ENCODE results near the gene NELFCD.
"Not testable (repeated sequence)": the region's sequence is repeated elsewhere in the genome, so short reads cannot be mapped to it uniquely, and the experiment has no call there.

Gene NELFCD

DNA sequence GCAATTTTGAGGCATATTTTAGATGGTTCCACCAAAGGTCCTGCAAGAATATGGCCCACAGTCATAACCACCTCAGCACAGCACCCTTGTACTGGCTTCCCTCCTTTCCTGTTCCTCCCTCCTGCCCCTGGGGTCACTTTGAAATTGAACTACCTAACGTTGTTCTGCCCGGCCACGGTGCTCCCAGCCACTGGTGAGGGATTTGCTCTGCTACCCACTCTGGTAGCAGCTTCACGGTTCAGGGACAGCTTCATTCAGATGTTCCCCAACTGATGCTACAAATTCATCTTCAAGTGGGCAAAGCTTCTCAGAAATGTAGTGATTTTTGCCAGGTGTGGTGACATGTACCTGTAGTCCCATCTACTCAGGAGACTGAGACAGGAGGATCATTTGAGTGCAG lies 7.9 kb upstream of the NELFCD start:
- in situ Hi-C loops (cut with HindIII; ENCODE audit: low sequenced_read_pairs), result loop anchor here (5.0 kb wide), 3 partner anchors 34 to 101 kb away; partner anchors contain the start of gene CTSZ

DNA sequence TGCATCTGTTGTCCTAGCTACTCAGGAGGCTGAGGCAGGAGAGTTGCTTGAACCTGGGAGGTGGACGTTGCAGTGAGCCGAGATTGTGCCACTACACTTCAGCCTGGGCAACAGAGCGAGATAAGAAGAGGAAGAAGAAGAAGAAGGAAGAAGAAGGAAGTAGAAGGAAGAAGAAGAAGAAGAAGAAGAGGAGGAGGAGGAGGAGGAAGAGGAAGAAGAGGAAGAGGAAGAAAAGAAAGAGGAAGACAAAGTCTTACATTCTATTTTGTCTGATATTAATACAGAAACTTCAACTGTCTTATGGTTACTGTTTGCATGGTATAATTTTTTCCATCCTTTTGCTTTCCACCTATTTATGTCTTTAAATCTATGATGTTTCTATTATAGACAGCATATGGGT lies 7.2 kb upstream of the NELFCD start:
- in situ Hi-C loops (cut with HindIII; ENCODE audit: low sequenced_read_pairs), result loop anchor here (5.0 kb wide), 3 partner anchors 33 to 102 kb away; partner anchors contain the start of gene CTSZ

GRCh38 chr20:58975353-58975752 lies 5.7 kb upstream of the NELFCD start:
- in situ Hi-C loops (cut with HindIII; ENCODE audit: low sequenced_read_pairs), result no loop called here

GRCh38 chr20:58976061-58976730 lies 4.9 kb upstream of the NELFCD start:
- in situ Hi-C loops (cut with HindIII; ENCODE audit: low sequenced_read_pairs), result no loop called here

- in situ Hi-C loops (cut with HindIII; ENCODE audit: low sequenced_read_pairs), result no loop called here
Measured at GRCh38 chr20:58978351-58979190, 2.5 kb upstream of the NELFCD start.

- in situ Hi-C loops (cut with HindIII; ENCODE audit: low sequenced_read_pairs), result no loop called here
Measured at GRCh38 chr20:58981628-58982364, 740 bp downstream of the NELFCD start.

DNA sequence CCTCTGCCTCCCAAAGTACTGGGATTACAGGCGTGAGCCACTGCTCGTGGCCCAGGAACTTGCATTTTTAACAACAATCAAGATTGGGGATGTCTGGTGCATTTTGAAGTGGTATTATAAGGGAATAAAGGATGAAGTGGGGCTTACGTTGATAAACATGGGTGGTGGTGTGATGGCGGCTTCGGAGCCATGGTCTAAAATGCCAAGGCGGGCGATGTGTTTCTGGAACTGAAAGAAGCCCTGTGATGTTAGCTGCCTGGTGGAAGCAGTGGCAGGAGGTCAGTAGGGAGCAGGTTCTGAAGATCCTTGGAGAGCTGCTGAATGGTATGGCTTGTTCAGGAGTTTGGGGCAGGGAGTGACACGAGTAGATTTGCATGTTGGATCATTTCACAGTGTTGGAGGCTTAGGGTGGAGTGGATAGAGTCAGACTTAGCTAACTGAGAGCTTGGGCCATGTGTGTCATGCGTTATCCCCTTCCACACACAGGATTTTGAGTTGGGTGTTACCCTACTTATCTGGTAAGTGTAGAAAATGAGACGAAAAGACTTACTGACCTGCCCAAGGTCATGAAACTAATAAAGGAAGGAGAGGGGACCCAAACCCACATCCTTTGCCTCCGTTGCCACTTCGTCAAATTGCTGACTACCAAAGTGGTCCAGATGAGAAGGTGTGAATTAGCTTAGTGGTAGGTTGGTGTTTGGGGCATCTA lies 1.5 kb downstream of the NELFCD start:
- in situ Hi-C loops (cut with HindIII; ENCODE audit: low sequenced_read_pairs), result no loop called here

- in situ Hi-C loops (cut with HindIII; ENCODE audit: low sequenced_read_pairs), result not testable (repeated sequence)
Measured at GRCh38 chr20:58983115-58983468, 2.0 kb downstream of the NELFCD start.

GRCh38 chr20:58984691-58985090 lies 3.6 kb downstream of the NELFCD start:
- in situ Hi-C loops (cut with HindIII; ENCODE audit: low sequenced_read_pairs), result no loop called here

- in situ Hi-C loops (cut with HindIII; ENCODE audit: low sequenced_read_pairs), result no loop called here
Measured at GRCh38 chr20:58985656-58986055, 4.6 kb downstream of the NELFCD start.

DNA sequence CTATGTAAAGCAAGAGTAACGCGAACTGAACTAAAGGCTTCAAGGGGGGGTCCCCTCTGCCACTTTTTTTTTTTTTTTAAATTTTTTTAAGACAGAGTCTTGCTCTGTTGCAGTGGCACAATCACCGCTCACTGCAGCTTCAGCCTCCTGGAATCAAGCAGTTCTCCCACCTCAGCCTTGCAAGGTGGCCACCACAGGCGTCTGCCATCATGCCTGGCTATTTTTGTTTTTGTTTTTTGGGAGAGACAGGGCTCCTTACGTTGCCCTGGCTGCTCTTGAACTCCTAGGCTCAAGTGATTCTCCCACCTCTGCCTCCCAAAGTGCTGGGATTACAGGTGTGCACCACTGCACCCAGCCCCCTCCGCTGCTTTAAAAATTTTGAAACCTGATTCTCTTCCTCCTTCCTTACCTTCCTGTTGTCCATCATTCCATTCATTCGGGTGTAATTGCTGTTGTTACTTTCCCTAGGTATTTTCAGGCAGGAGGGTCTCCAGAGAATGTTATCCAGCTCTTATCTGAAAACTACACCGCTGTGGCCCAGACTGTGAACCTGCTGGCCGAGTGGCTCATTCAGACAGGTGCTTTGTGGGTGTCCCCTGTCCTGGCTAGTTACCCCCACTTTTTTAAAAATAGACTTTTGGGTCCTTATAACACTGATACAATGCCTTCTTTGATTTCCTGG lies 5.4 kb downstream of the NELFCD start:
- in situ Hi-C loops (cut with HindIII; ENCODE audit: low sequenced_read_pairs), result no loop called here

DNA sequence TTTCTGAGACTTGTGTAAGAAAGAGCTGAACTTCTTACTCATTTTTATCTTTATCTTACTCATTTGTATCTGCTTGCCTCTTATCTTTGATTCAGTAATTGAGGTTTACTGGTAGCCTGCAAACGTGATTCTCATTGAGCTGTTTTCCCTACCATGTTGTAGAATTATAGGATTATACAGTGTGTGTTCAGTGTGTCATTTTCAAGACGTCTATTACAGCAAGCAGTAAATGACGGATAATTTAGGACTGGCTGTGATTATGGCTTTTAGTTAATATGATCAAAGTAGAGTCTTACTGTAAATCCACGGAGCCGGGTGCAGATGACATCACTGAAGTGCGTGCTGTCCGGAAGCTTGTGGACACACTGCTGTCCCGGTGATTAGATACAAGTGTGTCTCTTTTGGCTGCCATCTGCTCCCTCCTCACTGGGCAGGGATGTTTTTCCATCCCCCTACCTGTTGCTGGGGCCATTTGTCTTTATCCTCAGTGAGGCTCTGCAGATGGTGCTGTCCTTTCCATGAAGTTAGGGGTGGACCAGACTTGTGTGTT lies 6.0 kb downstream of the NELFCD start:
- in situ Hi-C loops (cut with HindIII; ENCODE audit: low sequenced_read_pairs), result no loop called here

- in situ Hi-C loops (cut with HindIII; ENCODE audit: low sequenced_read_pairs), result no loop called here
Measured at GRCh38 chr20:58987790-58988564, 6.9 kb downstream of the NELFCD start.

- in situ Hi-C loops (cut with HindIII; ENCODE audit: low sequenced_read_pairs), result no loop called here
Measured at GRCh38 chr20:58988565-58988882, 7.5 kb downstream of the NELFCD start.

GRCh38 chr20:58989196-58989595 lies 8.1 kb downstream of the NELFCD start:
- in situ Hi-C loops (cut with HindIII; ENCODE audit: low sequenced_read_pairs), result no loop called here

GRCh38 chr20:58990651-58991445 lies 9.8 kb downstream of the NELFCD start:
- in situ Hi-C loops (cut with HindIII; ENCODE audit: low sequenced_read_pairs), result no loop called here

DNA sequence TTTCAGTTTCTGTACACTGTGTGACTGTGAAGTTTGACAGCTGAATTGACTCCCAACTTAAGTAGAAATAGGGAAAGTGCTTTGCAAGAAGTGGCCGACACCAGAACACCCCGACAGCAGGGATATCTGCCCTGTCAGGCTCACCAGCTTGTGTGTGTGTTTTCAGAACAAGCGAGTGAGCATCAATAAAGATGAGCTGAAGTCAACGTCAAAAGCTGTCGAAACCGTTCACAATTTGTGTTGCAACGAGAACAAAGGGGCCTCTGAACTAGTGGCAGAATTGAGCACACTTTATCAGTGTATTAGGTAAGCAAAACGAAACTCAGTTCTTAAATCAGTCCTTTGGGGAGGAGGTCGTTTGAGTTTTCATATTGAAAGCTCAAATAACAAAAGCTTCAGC lies 10.7 kb downstream of the NELFCD start:
- in situ Hi-C loops (cut with HindIII; ENCODE audit: low sequenced_read_pairs), result no loop called here

DNA sequence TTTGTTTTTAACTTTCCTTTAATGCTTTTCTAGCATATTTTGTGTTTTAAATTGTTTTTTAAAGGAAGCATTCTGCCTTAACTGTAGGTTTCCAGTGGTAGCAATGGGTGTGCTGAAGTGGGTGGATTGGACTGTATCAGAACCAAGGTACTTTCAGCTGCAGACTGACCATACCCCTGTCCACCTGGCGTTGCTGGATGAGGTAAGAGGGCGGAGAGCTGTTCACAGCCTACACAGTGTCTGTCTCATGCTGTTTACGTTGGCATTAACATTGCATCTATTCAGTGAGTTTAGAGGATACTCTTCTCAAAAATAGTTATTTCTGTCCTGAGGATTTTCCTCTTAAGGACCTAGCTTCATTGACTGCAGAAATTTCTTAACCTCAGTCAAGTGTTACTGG lies 11.9 kb downstream of the NELFCD start:
- in situ Hi-C loops (cut with HindIII; ENCODE audit: low sequenced_read_pairs), result no loop called here

Measured in endothelial cell of hepatic sinusoid (primary cell).